ENCODE data around the gene RNF38. TPM values are rescaled to one million over a fixed set of nuclear protein-coding genes. Genes with fewer than 3 reads are reported as not detected.
A peak's percentile ranks its signal among the peaks of the same experiment; 100 is the strongest.
"Not testable (repeated sequence)": the region's sequence is repeated elsewhere in the genome, so short reads cannot be mapped to it uniquely, and the experiment has no call there.

The RNF38 gene
- total and polyA plus RNA-seq, 3 experiments from 2014 or later, result 20.9 to 43.3 (median 40.0) TPM

DNA sequence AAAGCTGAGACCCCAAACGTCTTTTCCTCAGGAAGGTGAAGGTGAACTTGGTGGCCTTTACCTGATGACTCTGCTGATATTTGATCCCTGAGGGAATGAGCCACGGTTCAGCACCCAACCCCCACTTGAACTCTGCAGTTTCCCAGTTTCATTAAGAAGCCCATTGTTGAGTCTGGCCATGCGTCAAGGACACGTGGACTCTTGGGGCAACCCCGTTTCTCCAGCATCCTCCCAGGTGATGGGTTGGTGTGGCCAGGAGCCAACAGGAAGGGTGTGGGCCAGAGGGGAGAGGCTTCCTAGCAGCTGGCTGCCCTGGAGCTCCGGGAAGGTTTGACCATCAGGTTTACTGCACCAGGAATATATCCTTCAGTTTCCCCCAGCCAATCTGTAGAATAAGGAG is 82.3 kb downstream of the RNF38 start:
- DNase-seq, result no peak
- Mint-ChIP-seq H3K27ac (peak overlapping the region in 1 of 8 donors; percentile 69), H3K4me3 (no peak overlapping the region), H3K9me3 (peaks cover 0 to 2% (median 0%) of the 10 kb centered on the region in 5 donors), H3K27me3 (peaks cover 0 to 9% of the 10 kb centered on the region in 2 donors), H3K36me3 (peaks cover 0 to 5% (median 0%) of the 10 kb centered on the region in 3 donors), H3K4me1 (peaks cover 0 to 6% (median 0%) of the 10 kb centered on the region in 3 donors)
- Histone ChIP-seq H3K9me3 (ENCODE audit: low read length) (no peaks in the 10 kb centered on the region), H3K36me3 (ENCODE audit: insufficient read depth, low read length) (no peaks in the 10 kb centered on the region), H3K27ac (ENCODE audit: low read depth, low read length) (no peak overlapping the region), H3K4me1 (ENCODE audit: insufficient read depth, low read length) (no peaks in the 10 kb centered on the region), H3K27me3 (ENCODE audit: insufficient read depth, low read length, poor library complexity, severe bottlenecking) (no peaks in the 10 kb centered on the region), H3K4me3 (ENCODE audit: low read length) (no peak overlapping the region)
- ChIA-PET POLR2A (no interaction called here), CTCF (interaction anchor here (1.2 to 1.6 kb wide), 2 partner anchors 8 to 11 kb away, joined by 3 to 8 read pairs; no protein-coding TSS in a partner anchor)

DNA sequence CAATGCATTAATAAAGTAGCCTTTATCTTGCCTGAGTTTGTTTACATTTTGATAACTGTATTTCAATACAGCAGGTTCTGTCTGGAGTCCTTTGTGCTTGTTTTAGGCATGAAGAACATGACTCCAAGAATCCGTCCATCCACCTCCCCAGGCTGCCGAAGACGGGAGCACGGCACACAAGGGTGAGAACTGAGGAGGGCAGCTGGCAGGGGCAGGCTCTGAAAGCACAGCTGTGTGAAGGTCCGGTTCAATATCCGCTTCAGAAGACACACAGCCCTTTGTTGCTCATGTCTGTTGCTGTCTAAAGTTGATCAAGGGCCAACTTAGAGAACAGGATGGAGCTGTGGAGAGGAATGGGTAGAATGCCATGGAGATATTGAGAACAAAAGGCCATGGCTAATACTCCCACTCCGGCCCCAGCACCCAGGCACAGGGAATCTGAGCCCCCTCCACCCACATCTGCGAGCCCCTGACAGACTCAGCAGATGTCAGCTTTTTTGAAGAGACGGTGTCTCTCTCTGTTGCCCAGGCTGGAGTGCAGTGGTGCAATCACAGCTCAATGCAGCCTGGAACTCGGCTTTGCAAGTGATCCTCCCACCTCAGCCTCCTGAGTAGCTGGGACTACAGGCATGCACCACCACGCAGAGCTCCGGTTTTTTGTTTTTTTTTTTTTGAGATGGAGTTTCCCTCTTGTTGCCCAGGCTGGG is 83.3 kb downstream of the RNF38 start:
- DNase-seq, result no peak
- Histone ChIP-seq H3K27ac (ENCODE audit: low read depth, low read length) (no peak overlapping the region), H3K27me3 (ENCODE audit: insufficient read depth, low read length, poor library complexity, severe bottlenecking) (no peaks in the 10 kb centered on the region), H3K4me1 (ENCODE audit: insufficient read depth, low read length) (no peaks in the 10 kb centered on the region), H3K36me3 (ENCODE audit: insufficient read depth, low read length) (no peaks in the 10 kb centered on the region), H3K9me3 (ENCODE audit: low read length) (no peaks in the 10 kb centered on the region), H3K4me3 (ENCODE audit: low read length) (no peak overlapping the region)
- Mint-ChIP-seq H3K4me1 (peaks cover 0 to 6% (median 0%) of the 10 kb centered on the region in 3 donors), H3K9me3 (no peaks in the 10 kb centered on the region), H3K36me3 (peaks cover 0 to 5% (median 0%) of the 10 kb centered on the region in 3 donors), H3K27me3 (peaks cover 0 to 9% of the 10 kb centered on the region in 2 donors), H3K27ac (no peak overlapping the region), H3K4me3 (no peak overlapping the region)
- POLR2A ChIA-PET, result no interaction called here
- CTCF ChIA-PET, result interaction anchor here (1.2 kb wide), 1 partner anchor 9 kb away, joined by 3 read pairs; no protein-coding TSS in a partner anchor

GRCh38 chr9:36316049-36316448 is 84.0 kb downstream of the RNF38 start:
- Mint-ChIP-seq H3K27ac (no peak overlapping the region), H3K9me3 (no peaks in the 10 kb centered on the region), H3K36me3 (peaks cover 0 to 2% (median 0%) of the 10 kb centered on the region in 3 donors), H3K4me1 (peaks cover 0 to 6% (median 0%) of the 10 kb centered on the region in 3 donors), H3K27me3 (peaks cover 0 to 6% of the 10 kb centered on the region in 2 donors), H3K4me3 (no peak overlapping the region)
- ChIA-PET CTCF (no interaction called here), POLR2A (no interaction called here)
- H3K4me3 ChIP-seq (ENCODE audit: low read length), result no peak overlapping the region
- H3K27me3 ChIP-seq (ENCODE audit: insufficient read depth, low read length, poor library complexity, severe bottlenecking), result no peaks in the 10 kb centered on the region
- H3K4me1 ChIP-seq (ENCODE audit: insufficient read depth, low read length), result no peaks in the 10 kb centered on the region
- no peak overlapping the region for H3K27ac ChIP-seq (ENCODE audit: low read depth, low read length)
- no peak for DNase-seq
- H3K36me3 ChIP-seq (ENCODE audit: insufficient read depth, low read length), result no peaks in the 10 kb centered on the region
- no peaks in the 10 kb centered on the region for H3K9me3 ChIP-seq (ENCODE audit: low read length)

DNA sequence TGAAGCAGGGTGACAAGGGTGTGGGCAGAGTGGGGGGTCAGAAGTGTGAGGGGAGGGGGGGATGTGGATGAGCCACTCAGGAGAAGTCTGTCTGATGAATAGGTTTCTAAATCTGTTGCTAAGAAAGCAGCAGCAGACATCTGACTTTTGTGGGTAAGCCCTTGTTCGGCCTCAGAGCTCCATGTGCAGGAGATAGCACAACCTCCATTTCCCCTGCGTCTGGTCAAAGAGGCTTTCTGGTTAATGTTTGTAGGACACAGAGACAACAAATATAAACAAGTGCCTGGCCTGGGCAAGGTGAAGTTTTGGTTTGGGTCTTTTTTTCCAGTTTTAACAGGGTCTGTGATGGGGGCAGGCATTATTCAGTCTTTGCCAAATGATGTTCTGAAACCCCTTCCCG is 84.8 kb downstream of the RNF38 start:
- H3K27me3 Mint-ChIP-seq, result peaks cover 0 to 3% of the 10 kb centered on the region in 2 donors
- Histone ChIP-seq H3K4me3 (ENCODE audit: low read length) (no peak overlapping the region), H3K27ac (ENCODE audit: low read depth, low read length) (no peak overlapping the region), H3K27me3 (ENCODE audit: insufficient read depth, low read length, poor library complexity, severe bottlenecking) (no peaks in the 10 kb centered on the region), H3K9me3 (ENCODE audit: low read length) (no peaks in the 10 kb centered on the region), H3K36me3 (ENCODE audit: insufficient read depth, low read length) (no peaks in the 10 kb centered on the region), H3K4me1 (ENCODE audit: insufficient read depth, low read length) (no peaks in the 10 kb centered on the region)
- H3K4me1 Mint-ChIP-seq, result peaks cover 0 to 6% (median 0%) of the 10 kb centered on the region in 3 donors
- no peaks in the 10 kb centered on the region for H3K36me3 Mint-ChIP-seq
- no peak overlapping the region for H3K27ac Mint-ChIP-seq
- ChIA-PET POLR2A (no interaction called here), CTCF (interaction anchor here (1.2 to 1.9 kb wide), 2 partner anchors 14 to 56 kb away, joined by 4 to 9 read pairs; no protein-coding TSS in a partner anchor)
- H3K9me3 Mint-ChIP-seq, result no peaks in the 10 kb centered on the region
- H3K4me3 Mint-ChIP-seq, result no peak overlapping the region
- no peak for DNase-seq

- H3K36me3 Mint-ChIP-seq, result no peaks in the 10 kb centered on the region
- Histone ChIP-seq H3K4me3 (ENCODE audit: low read length) (no peak overlapping the region), H3K27ac (ENCODE audit: low read depth, low read length) (no peak overlapping the region), H3K27me3 (ENCODE audit: insufficient read depth, low read length, poor library complexity, severe bottlenecking) (no peaks in the 10 kb centered on the region), H3K36me3 (ENCODE audit: insufficient read depth, low read length) (no peaks in the 10 kb centered on the region), H3K4me1 (ENCODE audit: insufficient read depth, low read length) (no peaks in the 10 kb centered on the region), H3K9me3 (ENCODE audit: low read length) (no peaks in the 10 kb centered on the region)
- CTCF ChIA-PET, result interaction anchor here (1.2 to 1.9 kb wide), 2 partner anchors 14 to 56 kb away, joined by 4 to 9 read pairs; no protein-coding TSS in a partner anchor
- H3K4me1 Mint-ChIP-seq, result peaks cover 0 to 6% (median 0%) of the 10 kb centered on the region in 3 donors
- POLR2A ChIA-PET, result no interaction called here
- DNase-seq, result no peak
- H3K4me3 Mint-ChIP-seq, result no peak overlapping the region
- H3K9me3 Mint-ChIP-seq, result no peaks in the 10 kb centered on the region
- no peak overlapping the region for H3K27ac Mint-ChIP-seq
- peaks cover 0 to 3% of the 10 kb centered on the region in 2 donors for H3K27me3 Mint-ChIP-seq
Measured at GRCh38 chr9:36314740-36315139, 85.3 kb downstream of the RNF38 start.

DNA sequence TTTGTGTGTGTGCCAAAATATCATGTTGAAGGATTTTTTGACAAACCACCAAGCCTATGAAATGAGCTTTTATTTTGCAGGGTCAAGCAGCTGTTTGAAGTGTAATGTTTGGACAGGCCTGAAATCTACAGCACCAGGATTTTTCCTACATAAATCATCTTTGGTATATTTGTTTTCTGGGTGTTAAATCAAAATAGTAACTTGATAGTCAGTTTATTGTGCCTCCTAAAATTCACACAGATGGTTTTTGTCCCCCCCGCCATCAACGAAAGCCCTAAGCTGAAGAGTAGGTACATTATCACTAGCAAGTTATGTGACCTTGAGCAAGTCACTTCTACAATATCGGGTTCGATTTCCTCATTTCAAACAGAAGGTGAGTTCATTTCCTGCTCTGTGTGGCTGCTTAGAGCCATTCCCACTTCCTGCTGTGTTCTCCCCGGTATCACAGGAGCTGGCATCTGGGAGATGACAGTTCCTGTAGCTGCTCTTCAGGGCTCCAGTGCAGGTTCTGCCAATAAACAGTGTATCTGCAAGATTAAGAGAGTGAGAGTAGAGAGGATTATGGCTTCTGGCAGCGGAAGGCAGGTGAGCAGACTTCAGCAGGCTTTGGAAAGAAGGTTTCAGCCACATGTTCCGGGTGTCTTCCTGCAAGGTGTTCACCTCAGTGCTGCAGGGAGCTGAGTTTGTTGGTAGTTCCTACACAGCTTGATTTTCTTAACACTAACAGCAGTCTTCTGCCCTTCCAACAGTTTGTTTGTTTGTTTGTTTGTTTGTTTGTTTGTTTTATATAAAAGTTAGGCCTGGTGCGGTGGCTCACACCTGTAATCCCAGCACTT is 93.4 kb downstream of the RNF38 start:
- no peaks in the 10 kb centered on the region for H3K36me3 ChIP-seq (ENCODE audit: insufficient read depth, low read length)
- Mint-ChIP-seq H3K9me3 (no peaks in the 10 kb centered on the region), H3K4me1 (peaks cover 6 to 11% (median 8%) of the 10 kb centered on the region in 3 donors), H3K27me3 (peaks cover 0 to 1% of the 10 kb centered on the region in 2 donors), H3K27ac (peak overlapping the region in 3 of 8 donors; percentile 4 to 86 (median 79)), H3K36me3 (no peaks in the 10 kb centered on the region), H3K4me3 (no peak overlapping the region)
- ChIA-PET CTCF (interaction anchor here (0.9 kb wide), 1 partner anchor 22 kb away, joined by 5 read pairs; no protein-coding TSS in a partner anchor), POLR2A (no interaction called here)
- H3K4me1 ChIP-seq (ENCODE audit: insufficient read depth, low read length), result peaks cover 8% of the 10 kb centered on the region
- H3K9me3 ChIP-seq (ENCODE audit: low read length), result no peaks in the 10 kb centered on the region
- no peak overlapping the region for H3K27ac ChIP-seq (ENCODE audit: low read depth, low read length)
- H3K4me3 ChIP-seq (ENCODE audit: low read length), result no peak overlapping the region
- no peak for DNase-seq
- H3K27me3 ChIP-seq (ENCODE audit: insufficient read depth, low read length, poor library complexity, severe bottlenecking), result no peaks in the 10 kb centered on the region

DNA sequence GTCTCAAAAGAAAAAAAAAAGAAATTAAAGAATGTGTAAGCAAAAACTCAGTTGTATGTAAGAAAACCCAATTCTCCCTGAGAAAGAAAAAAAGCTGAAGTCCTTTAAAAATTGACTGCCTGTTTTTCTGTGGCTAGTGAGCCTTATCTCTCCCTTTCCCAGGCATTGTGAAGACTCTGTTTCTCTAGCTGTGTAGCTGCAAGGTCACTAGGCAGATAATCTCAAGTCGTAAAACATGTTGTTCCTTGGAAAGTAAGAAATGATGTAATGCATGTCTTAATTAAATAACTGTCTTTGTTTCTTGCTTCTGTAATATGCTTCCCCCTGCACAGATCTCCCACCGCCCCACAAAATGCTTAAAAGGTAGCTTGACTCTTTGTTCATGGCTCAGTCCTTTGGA is 95.7 kb downstream of the RNF38 start:
- H3K4me3 Mint-ChIP-seq; H3K27me3 ChIP-seq (ENCODE audit: insufficient read depth, low read length, poor library complexity, severe bottlenecking); H3K27me3 Mint-ChIP-seq; H3K4me1 ChIP-seq (ENCODE audit: insufficient read depth, low read length); POLR2A ChIA-PET; H3K36me3 ChIP-seq (ENCODE audit: insufficient read depth, low read length); H3K4me3 ChIP-seq (ENCODE audit: low read length); DNase-seq; H3K9me3 Mint-ChIP-seq; H3K9me3 ChIP-seq (ENCODE audit: low read length); H3K36me3 Mint-ChIP-seq; H3K27ac ChIP-seq (ENCODE audit: low read depth, low read length); CTCF ChIA-PET: not testable (repeated sequence)
- Mint-ChIP-seq H3K27ac (peak overlapping the region in 1 of 8 donors; percentile 1), H3K4me1 (peaks cover 6 to 11% (median 8%) of the 10 kb centered on the region in 3 donors)

DNA sequence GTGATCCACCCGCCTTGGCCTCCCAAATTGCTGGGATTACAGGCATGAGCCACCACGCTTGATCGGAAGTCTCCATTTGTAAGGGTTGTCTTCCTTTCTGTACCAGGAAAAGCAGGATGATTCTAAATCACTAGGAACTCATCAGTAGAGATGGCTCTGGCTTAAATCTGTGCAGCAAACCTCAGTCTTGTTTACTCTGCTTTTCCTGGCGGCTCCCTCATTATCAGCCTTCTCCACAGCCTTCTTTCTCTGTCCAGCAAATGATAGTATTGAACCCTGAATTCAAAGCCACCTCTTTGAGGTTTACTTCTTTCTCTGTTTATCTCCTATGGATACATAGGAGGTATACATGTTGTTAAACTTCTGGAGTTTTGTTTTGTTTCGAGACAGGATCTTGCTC is 98.8 kb downstream of the RNF38 start:
- Mint-ChIP-seq H3K36me3 (no peaks in the 10 kb centered on the region), H3K27ac (peak overlapping the region in 1 of 8 donors; percentile 34), H3K27me3 (peaks cover 0 to 1% of the 10 kb centered on the region in 2 donors), H3K4me3 (no peak overlapping the region), H3K9me3 (no peaks in the 10 kb centered on the region), H3K4me1 (peaks cover 0 to under 1% (median 0%) of the 10 kb centered on the region in 3 donors)
- no peaks in the 10 kb centered on the region for H3K36me3 ChIP-seq (ENCODE audit: insufficient read depth, low read length)
- H3K4me3 ChIP-seq (ENCODE audit: low read length), result no peak overlapping the region
- no peak overlapping the region for H3K27ac ChIP-seq (ENCODE audit: low read depth, low read length)
- ChIA-PET CTCF (no interaction called here), POLR2A (no interaction called here)
- no peak for DNase-seq
- H3K4me1 ChIP-seq (ENCODE audit: insufficient read depth, low read length), result peaks cover under 1% of the 10 kb centered on the region
- no peaks in the 10 kb centered on the region for H3K9me3 ChIP-seq (ENCODE audit: low read length)
- no peaks in the 10 kb centered on the region for H3K27me3 ChIP-seq (ENCODE audit: insufficient read depth, low read length, poor library complexity, severe bottlenecking)
